SH-SY5Y (cell line): Measurements from ENCODE around the gene MAP3K20.

Experiments
- GATA2 ChIP-seq: IDR thresholded peaks from 2 replicates; pipeline ENCODE4 v1.6.1; 2011; ENCODE audit warnings: mild to moderate bottlenecking, low read depth, low read length
- GATA3 ChIP-seq: IDR thresholded peaks from 2 replicates; pipeline ENCODE4 v1.6.1; 2011; ENCODE audit warnings: low read depth, mild to moderate bottlenecking, low read length, moderate library complexity

MAP3K20 gene

GRCh38 chr2:173075781-173076580 lies at the start of gene MAP3K20:
MAP3K20 (plus strand) TSS chr2:173075846; CDS start chr2:173091032, 15,186 bp downstream.
- no peak for TF ChIP-seq GATA2
- no peak for TF ChIP-seq GATA3

DNA sequence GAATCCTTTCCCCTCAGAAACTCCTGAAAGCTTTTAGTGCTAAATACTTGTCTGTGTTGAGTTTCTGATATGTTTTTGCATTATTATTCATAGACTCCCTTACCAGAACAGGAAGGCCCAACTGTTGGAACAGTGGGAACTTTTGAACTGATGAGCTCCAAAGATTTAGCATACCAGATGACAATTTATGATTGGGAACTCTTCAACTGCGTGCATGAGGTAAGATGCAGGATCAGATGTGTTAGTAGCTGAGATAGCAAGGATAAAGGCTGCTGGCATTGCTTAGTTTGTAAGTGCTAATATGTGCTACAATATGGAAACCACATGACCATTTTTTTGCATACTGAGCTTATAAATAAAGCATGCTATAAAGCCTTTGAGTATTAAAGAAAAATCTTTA lies 49.2 kb upstream of the MAP3K20 start:
- TF ChIP-seq GATA3 (no peak), GATA2 (no peak)

DNA sequence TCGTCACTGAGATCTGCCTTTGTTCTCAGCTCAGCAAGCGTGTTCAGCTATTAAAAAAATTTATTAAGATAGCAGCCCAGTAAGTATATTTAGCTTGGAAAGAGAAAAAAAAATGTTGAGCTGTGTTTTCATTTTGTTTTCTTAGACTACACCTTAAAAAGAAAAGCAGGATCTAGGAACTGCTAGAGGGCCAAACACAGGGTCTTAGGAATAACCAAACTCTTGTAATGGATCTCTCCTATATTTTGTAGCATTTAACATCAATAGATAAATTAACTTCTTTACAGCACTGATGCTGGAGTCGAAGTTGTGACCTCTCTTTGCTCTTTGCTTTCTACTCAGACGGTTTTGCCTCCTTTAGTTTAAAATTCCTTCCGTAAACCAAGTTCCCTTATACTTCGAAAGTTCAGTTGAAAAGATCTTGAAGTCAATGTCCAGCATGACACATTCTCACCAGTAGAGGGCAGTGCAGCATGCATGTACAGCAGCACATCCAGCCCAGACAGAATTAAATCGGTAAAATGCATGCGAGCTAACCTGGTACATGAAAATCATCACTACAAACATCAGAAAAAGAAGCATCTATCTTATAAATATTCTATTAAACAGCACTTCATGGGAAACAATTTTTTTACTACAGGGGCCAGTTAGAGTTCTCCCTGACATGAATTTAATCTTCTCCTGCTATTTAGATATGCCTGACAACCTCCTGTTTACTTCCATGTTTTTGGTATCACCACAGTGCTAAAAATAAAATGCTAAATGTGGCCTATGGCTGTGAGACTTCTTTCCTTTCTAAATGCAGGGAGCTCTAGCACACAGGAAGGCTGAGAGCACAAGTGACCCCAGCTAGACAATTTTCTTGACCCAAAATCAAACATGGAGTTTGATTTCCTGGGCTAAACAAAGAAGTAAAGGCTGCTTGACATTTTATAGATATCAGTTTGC lies 48.2 kb upstream of the MAP3K20 start:
- TF ChIP-seq GATA3 = no peak
- TF ChIP-seq GATA2 = no peak

- TF ChIP-seq GATA2 (no peak), GATA3 (no peak)
Measured at GRCh38 chr2:173028141-173028540, 47.5 kb upstream of the MAP3K20 start.

- TF ChIP-seq GATA2 (no peak), GATA3 (no peak)
Measured at GRCh38 chr2:173028671-173029070, 47.0 kb upstream of the MAP3K20 start.

DNA sequence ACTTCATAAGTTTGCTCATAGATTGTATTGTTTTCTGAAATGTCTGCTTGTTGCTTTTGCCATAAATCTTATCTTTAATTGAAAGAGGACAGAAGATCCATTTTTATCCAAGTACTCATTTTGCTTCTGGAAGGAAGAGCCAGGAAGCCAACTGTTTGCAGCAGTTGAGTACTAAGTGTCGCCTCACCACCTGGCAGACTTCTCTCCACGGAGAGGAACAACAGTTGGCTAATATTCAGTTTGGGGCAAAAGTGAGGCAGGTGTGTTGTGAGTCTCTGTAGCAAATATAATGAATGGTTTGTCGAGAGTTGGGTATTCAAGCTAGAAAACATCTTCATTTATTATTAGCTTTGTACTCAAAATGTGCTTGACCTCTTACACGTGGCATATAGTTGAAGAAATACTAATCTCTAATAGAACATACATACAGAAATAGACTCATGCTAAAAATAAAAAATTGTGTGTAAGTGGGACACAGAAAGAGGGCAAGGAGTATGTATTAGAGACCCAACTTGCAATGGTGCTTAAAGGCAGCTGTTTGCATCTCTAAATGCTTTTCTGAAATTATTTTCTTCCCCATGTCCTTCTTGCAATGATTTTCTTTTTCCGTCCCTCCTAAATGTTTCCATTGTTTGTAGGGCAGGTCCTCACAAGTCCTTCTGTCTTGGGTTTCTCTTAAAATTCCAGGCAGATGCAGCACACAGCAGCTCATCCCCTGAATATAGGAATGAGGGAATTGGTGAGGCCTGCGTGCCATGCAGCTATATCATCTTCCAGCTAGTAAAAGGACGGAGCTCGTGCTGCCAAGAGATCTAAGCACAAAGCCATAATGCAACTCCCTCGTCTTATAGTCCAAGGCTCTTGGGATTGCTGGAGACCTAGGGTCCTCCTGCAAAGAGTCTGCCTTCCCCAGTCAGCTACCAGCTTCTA lies 44.8 kb upstream of the MAP3K20 start:
- TF ChIP-seq GATA3 = no peak
- TF ChIP-seq GATA2 = no peak

- TF ChIP-seq GATA2 (no peak), GATA3 (no peak)
Measured at GRCh38 chr2:173032032-173032431, 43.6 kb upstream of the MAP3K20 start.

- TF ChIP-seq GATA3 = no peak
- no peak for TF ChIP-seq GATA2
Measured at GRCh38 chr2:173033084-173033483, 42.6 kb upstream of the MAP3K20 start.

DNA sequence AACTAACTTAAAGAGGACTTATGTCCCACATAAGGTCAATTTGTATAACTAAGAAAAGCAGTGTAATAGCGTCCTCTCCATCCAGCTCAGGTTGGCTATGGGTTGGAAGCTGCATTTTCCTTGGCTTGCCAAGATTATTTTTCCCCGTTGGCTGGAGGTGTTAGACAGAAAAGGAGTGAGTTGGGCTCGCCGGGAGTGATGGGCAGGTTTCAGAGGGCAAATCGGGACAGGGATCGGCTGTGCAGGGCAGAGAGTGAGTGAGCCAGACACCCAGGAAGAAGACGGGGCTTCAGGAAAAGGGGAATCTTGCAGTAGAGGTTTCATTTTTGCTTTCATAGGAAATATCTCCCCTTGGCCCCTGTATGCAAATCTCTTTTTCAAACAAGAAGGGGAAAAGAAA lies 41.5 kb upstream of the MAP3K20 start:
- TF ChIP-seq GATA3 (no peak), GATA2 (no peak)

DNA sequence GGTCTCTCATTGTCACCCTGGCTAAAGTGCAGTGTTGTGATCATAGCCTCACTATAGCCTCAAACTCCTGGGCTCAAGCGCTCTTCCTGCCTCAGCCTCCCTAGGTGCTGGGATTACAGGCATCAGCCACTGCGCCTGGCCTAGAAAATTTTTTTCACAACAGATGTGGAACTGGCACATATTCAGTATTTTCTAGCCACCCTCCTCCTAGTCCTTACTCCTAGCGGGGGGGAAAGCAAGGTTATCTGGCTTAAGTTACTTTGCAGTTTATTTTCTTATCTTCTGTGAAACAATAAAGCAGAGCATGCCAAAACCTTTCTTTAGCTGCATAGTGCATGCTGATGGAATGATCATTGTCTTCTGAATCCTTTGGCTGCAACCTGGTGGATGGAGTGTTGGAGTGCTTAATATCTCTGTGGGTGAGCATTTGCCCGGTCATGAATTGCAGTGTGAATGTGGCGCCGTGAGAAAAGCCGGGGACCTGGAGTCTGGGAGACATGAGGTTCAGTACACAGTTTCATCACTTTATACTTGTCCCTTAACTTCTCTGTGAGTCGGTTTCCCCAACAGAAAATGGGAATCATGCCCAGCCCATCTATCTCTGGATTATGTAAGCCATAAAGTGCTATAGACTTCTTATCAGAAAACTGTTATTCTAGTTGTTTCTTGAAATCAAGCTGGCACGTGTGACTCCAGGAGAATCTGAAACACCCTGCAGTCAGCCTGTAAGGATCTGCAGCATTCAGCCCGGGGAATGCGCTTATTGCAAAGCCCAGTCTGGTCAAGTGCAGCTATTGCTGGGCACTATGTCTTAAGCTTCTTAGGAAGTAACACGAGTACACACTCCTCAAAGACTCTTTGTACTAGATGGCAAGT lies 38.2 kb upstream of the MAP3K20 start:
- TF ChIP-seq GATA2 (no peak), GATA3 (no peak)

DNA sequence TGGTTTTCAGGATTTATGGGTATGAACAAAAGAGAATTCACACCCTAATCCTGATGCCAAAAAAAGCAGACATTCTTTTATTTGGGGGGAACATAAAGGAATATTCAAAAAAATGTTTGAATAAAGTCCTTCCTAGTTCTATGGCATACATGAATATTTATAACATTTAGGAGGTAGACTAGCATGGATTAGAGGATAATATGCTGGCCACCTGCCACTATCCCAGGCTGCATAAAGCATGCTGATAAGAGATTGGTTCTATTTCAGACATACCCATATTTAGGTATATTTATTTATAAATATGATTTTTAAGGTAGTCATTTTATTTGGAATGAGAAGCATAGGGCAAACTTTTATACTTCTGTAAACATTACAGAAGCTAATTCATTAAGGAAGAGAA lies 34.9 kb upstream of the MAP3K20 start:
- TF ChIP-seq GATA3 = no peak
- no peak for TF ChIP-seq GATA2

GRCh38 chr2:173043476-173043875 lies 32.2 kb upstream of the MAP3K20 start:
- TF ChIP-seq GATA2 (no peak), GATA3 (no peak)

- no peak for TF ChIP-seq GATA3
Measured at GRCh38 chr2:173043897-173044519, 31.6 kb upstream of the MAP3K20 start.
